SU-DHL-6 (cell line): Measurements from ENCODE around the gene ZNF354C.

ENCODE experiments used
- H2AFZ ChIP-seq: fragments of 200-600 bp; sonication (generic); 2 replicates; pipeline ENCODE4 v1.6.1; 2014; ENCODE audit warnings: low read depth, mild to moderate bottlenecking, moderate library complexity, mixed read lengths, antibody characterized with exemption, low read length; ENCODE audit not compliant: severe bottlenecking
- H3F3A ChIP-seq: fragments of 200-600 bp; shearing (Covaris generic); 2 replicates; pipeline ENCODE4 v1.6.0; 2016; ENCODE audit warnings: antibody characterized with exemption, mild to moderate bottlenecking; ENCODE audit not compliant: insufficient read depth
- H3K27ac ChIP-seq: fragments of 200-600 bp; sonication (generic); 2 replicates; pipeline ENCODE4 v1.5.1; 2016; ENCODE audit warnings: low read depth, mild to moderate bottlenecking, low read length, moderate library complexity, mixed read lengths
- H3K27me3 ChIP-seq: fragments of 200-600 bp; sonication (generic), shearing (Covaris generic); 2 replicates; pipeline ENCODE4 v1.6.0; 2014; ENCODE audit warnings: mild to moderate bottlenecking, low read length
- H3K36me3 ChIP-seq: fragments of 200-600 bp; sonication (generic); 2 replicates; pipeline ENCODE4 v1.6.1; 2014; ENCODE audit warnings: mild to moderate bottlenecking, low read length, mixed read lengths
- H3K4me2 ChIP-seq: fragments of 300-600, 200-600 bp; shearing (Covaris generic), sonication (generic); 2 replicates; pipeline ENCODE4 v1.6.0; 2014; ENCODE audit warnings: low read length, low read depth, mild to moderate bottlenecking; ENCODE audit not compliant: poor library complexity, severe bottlenecking
- H3K4me3 ChIP-seq: fragments of 200-600 bp; sonication (generic); 2 replicates; pipeline ENCODE4 v1.5.1; 2014; ENCODE audit warnings: antibody characterized with exemption, low read length, mild to moderate bottlenecking, mixed read lengths; ENCODE audit not compliant: insufficient read depth, poor library complexity, severe bottlenecking
- H3K79me2 ChIP-seq: fragments of 200-600 bp; sonication (generic); 2 replicates; pipeline ENCODE4 v1.6.1; 2014; ENCODE audit warnings: mild to moderate bottlenecking, low read length, moderate library complexity; ENCODE audit not compliant: insufficient read depth
- H3K9ac ChIP-seq: fragments of 200-600 bp; sonication (generic); 2 replicates; pipeline ENCODE4 v1.7.0; 2014; ENCODE audit warnings: mild to moderate bottlenecking, low read length
- H3K9me2 ChIP-seq: fragments of 200-600 bp; sonication (generic); replicated peaks from 2 replicates; pipeline ENCODE4 v1.6.1; 2014; ENCODE audit warnings: low read length; ENCODE audit not compliant: insufficient read depth
- H3K9me3 ChIP-seq: fragments of 200-600 bp; sonication (generic); 2 replicates; pipeline ENCODE4 v1.6.1; 2014; ENCODE audit warnings: low read length, mixed read lengths; ENCODE audit not compliant: insufficient read depth
- H4K20me1 ChIP-seq: fragments of 200-600 bp; sonication (generic); 2 replicates; pipeline ENCODE4 v1.6.1; 2014; ENCODE audit warnings: low read depth, mild to moderate bottlenecking, antibody characterized with exemption, low read length, moderate library complexity, mixed read lengths
- CTCF ChIP-seq: fragments of 200-600 bp; sonication (generic); IDR thresholded peaks from one replicate; pipeline ENCODE4 v1.5.1; 2017; ENCODE audit warnings: antibody characterized with exemption, mild to moderate bottlenecking, low read length, moderate library complexity; ENCODE audit not compliant: insufficient read depth, poor library complexity, severe bottlenecking
- EZH2phosphoT487 ChIP-seq: fragments of 200-600 bp; sonication (generic), shearing (Covaris generic); conservative IDR thresholded peaks from 2 replicates; pipeline ENCODE4 v1.6.1; 2018; ENCODE audit warnings: mild to moderate bottlenecking, antibody characterized with exemption, low read length, moderate library complexity, mixed read lengths

ZNF354C gene

GRCh38 chr5:179061025-179061424 lies 852 bp downstream of the ZNF354C start:
- H3K9ac ChIP-seq = no peak overlapping the region
- no peak overlapping the region for H3K27ac ChIP-seq
- no peak overlapping the region for H3K4me2 ChIP-seq
- no peak for TF ChIP-seq CTCF
- TF ChIP-seq EZH2phosphoT487 = no peak
- no peak overlapping the region for H2AFZ ChIP-seq
- H4K20me1 ChIP-seq = no peaks in the 10 kb centered on the region
- no peaks in the 10 kb centered on the region for H3K9me3 ChIP-seq
- H3K79me2 ChIP-seq = no peaks in the 10 kb centered on the region
- H3F3A ChIP-seq = no peaks in the 10 kb centered on the region
- no peaks in the 10 kb centered on the region for H3K9me2 ChIP-seq
- no peak overlapping the region for H3K4me3 ChIP-seq
- no peaks in the 10 kb centered on the region for H3K36me3 ChIP-seq
- no peaks in the 10 kb centered on the region for H3K27me3 ChIP-seq

GRCh38 chr5:179065703-179066102 lies 5.5 kb downstream of the ZNF354C start:
- Histone ChIP-seq H3K9me3 (no peaks in the 10 kb centered on the region), H2AFZ (no peak overlapping the region), H3K36me3 (no peaks in the 10 kb centered on the region), H3K4me3 (no peak overlapping the region), H3F3A (no peaks in the 10 kb centered on the region), H3K4me2 (no peak overlapping the region), H3K79me2 (no peaks in the 10 kb centered on the region), H3K27me3 (no peaks in the 10 kb centered on the region), H3K9ac (no peak overlapping the region), H3K9me2 (no peaks in the 10 kb centered on the region), H3K27ac (no peak overlapping the region), H4K20me1 (no peaks in the 10 kb centered on the region)
- TF ChIP-seq EZH2phosphoT487 = no peak

GRCh38 chr5:179079165-179079987 lies 19.2 kb downstream of the ZNF354C start:
- Histone ChIP-seq H3K9ac (no peak overlapping the region), H3F3A (no peaks in the 10 kb centered on the region), H3K4me3 (no peak overlapping the region), H2AFZ (no peak overlapping the region), H3K4me2 (no peak overlapping the region), H4K20me1 (no peaks in the 10 kb centered on the region), H3K27ac (no peak overlapping the region), H3K27me3 (no peaks in the 10 kb centered on the region), H3K36me3 (no peaks in the 10 kb centered on the region), H3K9me2 (no peaks in the 10 kb centered on the region), H3K9me3 (peaks cover 23% of the 10 kb centered on the region; the same call in 1 of the 2 replicates), H3K79me2 (no peaks in the 10 kb centered on the region)
- TF ChIP-seq CTCF (no peak), EZH2phosphoT487 (no peak)

- H3K27me3 ChIP-seq = no peaks in the 10 kb centered on the region
- H3K9me3 ChIP-seq = peaks cover 23% of the 10 kb centered on the region; the same call in 1 of the 2 replicates
- H3K4me3 ChIP-seq = no peak overlapping the region
- H3K9me2 ChIP-seq = no peaks in the 10 kb centered on the region
- no peak overlapping the region for H3K27ac ChIP-seq
- H3K9ac ChIP-seq = no peak overlapping the region
- no peaks in the 10 kb centered on the region for H3K36me3 ChIP-seq
- H3F3A ChIP-seq = no peaks in the 10 kb centered on the region
- H2AFZ ChIP-seq = no peak overlapping the region
- H3K79me2 ChIP-seq = no peaks in the 10 kb centered on the region
- no peak overlapping the region for H3K4me2 ChIP-seq
- no peak for TF ChIP-seq EZH2phosphoT487
- H4K20me1 ChIP-seq = no peaks in the 10 kb centered on the region
These were observed 20.6 kb downstream of the ZNF354C start for GRCh38 chr5:179080724-179081123.
